Body of pancreas (tissue), 4 donors: ENCODE data around the gene MAFB.

Experiments
- CTCF ChIP-seq, 7 experiments: fragments of 450-650 bp in 4 of 7; fragments of 200-600 bp in 3 of 7; sonication (generic) in 3 of 7; IDR thresholded peaks; one replicate each; pipeline ENCODE4 v1.5.1; 2016 to 2019; ENCODE audit warnings: antibody characterized with exemption in 7 of 7
- POLR2A ChIP-seq, 3 donors: fragments of 450-650 bp; IDR thresholded peaks; one replicate each; pipeline ENCODE4 v1.6.1; 2016; ENCODE audit warnings: antibody characterized with exemption in 3 of 3, mild to moderate bottlenecking in 2 of 3

GRCh38 chr20:40669692-40670091 is 19.3 kb downstream of the MAFB start:
- TF ChIP-seq CTCF (IDR thresholded peaks at IDR 0.05) (no peak), POLR2A (IDR thresholded peaks at IDR 0.05) (no peak)
